Keratinocyte (primary cell): ENCODE data around the gene OASL. TPM values are rescaled to one million over a fixed set of nuclear protein-coding genes. Genes with fewer than 3 reads are reported as not detected.

Source experiments
- DNase-seq: peaks from one replicate; pipeline ENCODE4 v3.0.0-alpha.2; 2011; ENCODE audit warnings: low read depth, missing footprints, low spot score
- FAIRE-seq: peaks from 2 replicates; lab custom pipeline; 2011; peaks lifted over from hg19 to GRCh38; lab: Jason Lieb, UNC
- H2AFZ ChIP-seq: 2 replicates; pipeline ENCODE4 v1.6.0; 2012; ENCODE audit warnings: low read length, control low read depth, inconsistent platforms; ENCODE audit not compliant: control insufficient read depth
- H3K27ac ChIP-seq: 2 replicates; pipeline ENCODE4 v1.5.1; 2011; ENCODE audit warnings: low read length; ENCODE audit not compliant: control insufficient read depth, insufficient read depth
- H3K27me3 ChIP-seq: 3 replicates; pipeline ENCODE4 v1.6.0; 2011; ENCODE audit warnings: low read length; ENCODE audit not compliant: control insufficient read depth, insufficient read depth; ENCODE audit errors: extremely low read depth
- H3K36me3 ChIP-seq, 2 experiments: 2 replicates in 1 of 2; 3 replicates in 1 of 2; pipeline ENCODE4 v1.5.1; 2011; ENCODE audit warnings: low read length in 2 of 2, mild to moderate bottlenecking in 1 of 2; ENCODE audit not compliant: control insufficient read depth in 2 of 2, insufficient read depth in 2 of 2; ENCODE audit errors: extremely low read depth in 1 of 2
- H3K4me1 ChIP-seq: 3 replicates; pipeline ENCODE4 v1.5.1; 2011; ENCODE audit warnings: low read length; ENCODE audit not compliant: control insufficient read depth, insufficient read depth; ENCODE audit errors: extremely low read depth
- H3K4me2 ChIP-seq: 3 replicates; pipeline ENCODE4 v1.6.0; 2011; ENCODE audit warnings: low read depth, low read length; ENCODE audit not compliant: control insufficient read depth, insufficient read depth; ENCODE audit errors: extremely low read depth
- H3K4me3 ChIP-seq, 3 experiments: fragments of 200-600 bp in 1 of 3; sonication (generic) in 1 of 3; 2 replicates in 2 of 3; 3 replicates in 1 of 3; pipeline ENCODE4 v1.5.1; 2011 to 2016; ENCODE audit warnings: low read length in 3 of 3, mild to moderate bottlenecking in 3 of 3, control low read depth in 2 of 3, inconsistent platforms in 1 of 3, low read depth in 1 of 3, mixed read lengths in 1 of 3, mixed run types in 1 of 3, moderate library complexity in 1 of 3; ENCODE audit not compliant: control insufficient read depth in 2 of 3, insufficient read depth in 2 of 3; ENCODE audit errors: extremely low read depth in 1 of 3
- H3K79me2 ChIP-seq: 2 replicates; pipeline ENCODE4 v1.6.0; 2012; ENCODE audit warnings: low read length; ENCODE audit not compliant: control insufficient read depth, insufficient read depth
- H3K9ac ChIP-seq: 3 replicates; pipeline ENCODE4 v1.6.0; 2011; ENCODE audit warnings: low read length; ENCODE audit not compliant: control insufficient read depth, insufficient read depth; ENCODE audit errors: extremely low read depth
- H3K9me1 ChIP-seq: 3 replicates; pipeline ENCODE4 v1.6.0; 2011; ENCODE audit warnings: low read length; ENCODE audit not compliant: control insufficient read depth, insufficient read depth; ENCODE audit errors: extremely low read depth
- H3K9me3 ChIP-seq: 2 replicates; pipeline ENCODE4 v1.5.1; 2012; ENCODE audit warnings: low read depth, low read length; ENCODE audit not compliant: control insufficient read depth
- H4K20me1 ChIP-seq: 3 replicates; pipeline ENCODE4 v1.6.0; 2011; ENCODE audit warnings: low read length; ENCODE audit not compliant: control insufficient read depth, insufficient read depth; ENCODE audit errors: extremely low read depth
- CTCF ChIP-seq, 3 experiments: IDR thresholded peaks in 1 of 3; conservative IDR thresholded peaks in 1 of 3; optimal IDR thresholded peaks in 1 of 3; 2 replicates in 2 of 3; 3 replicates in 1 of 3; pipeline versions ENCODE3 to v1.5.1; 2011; ENCODE audit warnings: low read length in 3 of 3, mild to moderate bottlenecking in 3 of 3, moderate library complexity in 2 of 3, control low read depth in 1 of 3, inconsistent platforms in 1 of 3; ENCODE audit not compliant: insufficient read depth in 2 of 3; ENCODE audit errors: extremely low read depth in 1 of 3
- EZH2 ChIP-seq: IDR thresholded peaks from one replicate; pipeline ENCODE4 v1.6.1; 2012; ENCODE audit warnings: inconsistent platforms, mild to moderate bottlenecking, low read length, moderate library complexity
- dilution Hi-C: fragments of 300-500 bp; cut with MboI; formaldehyde crosslinking; loops from one replicate; pipeline ENCODE4 v1.7.0; 2020; ENCODE audit warnings: low sequenced_read_pairs; ENCODE audit not compliant: extremely low pct_ligation_motif_present
- polyA plus RNA-seq, 5 experiments: library from polyadenylated mRNA; depleted of rRNA in 3 of 5; stranded (reverse) in 3 of 5; stranded (forward) in 1 of 5; unstranded in 1 of 5; fragments of >200 nt; gene quantifications; 1 replicate in 1 of 5; 2 replicates in 3 of 5; 3 replicates in 1 of 5; pipeline versions ENCODE4 v1.2.1 to v1.2.3, GENCODE V29; 2011 to 2012; ENCODE audit warnings: missing spikeins in 2 of 5, low read depth in 1 of 5, low replicate concordance in 1 of 5

OASL gene
- polyA plus RNA-seq, 1 donor (not counting 4 experiments of a cell fraction or from before 2014, with no cell fraction given): 3.6 TPM

- H3K79me2 ChIP-seq: no peaks in the 10 kb centered on the region
- peaks cover 10 to 16% of the 10 kb centered on the region in 2 experiments for H3K36me3 ChIP-seq
- FAIRE-seq (no peak), DNase-seq (no peak)
- H3K9ac ChIP-seq: no peak overlapping the region
- no peaks in the 10 kb centered on the region for H4K20me1 ChIP-seq
- H3K27me3 ChIP-seq: no peaks in the 10 kb centered on the region
- no peak for TF ChIP-seq EZH2
- TF ChIP-seq CTCF (optimal IDR thresholded peaks at IDR 0.05 in 1 of 3, IDR thresholded peaks at IDR 0.05 in 1 of 3, conservative IDR thresholded peaks at IDR 0.05 in 1 of 3; ENCODE audit: extremely low read depth in 1 of 3, insufficient read depth in 2 of 3, low read length in 3 of 3): no peak
- H3K9me3 ChIP-seq: no peaks in the 10 kb centered on the region
- H3K4me1 ChIP-seq: no peaks in the 10 kb centered on the region
- dilution Hi-C loops: no loop called here
- H3K27ac ChIP-seq: no peak overlapping the region
- H3K4me3 ChIP-seq: no peak overlapping the region
- H3K4me2 ChIP-seq: no peak overlapping the region
- no peaks in the 10 kb centered on the region for H3K9me1 ChIP-seq
- H2AFZ ChIP-seq: no peak overlapping the region
Measured at GRCh38 chr12:121001060-121001459, 38.0 kb downstream of the OASL start.

- Histone ChIP-seq H3K27ac (no peak overlapping the region), H3K27me3 (no peaks in the 10 kb centered on the region), H3K9me1 (no peaks in the 10 kb centered on the region), H3K36me3 (peaks cover 9 to 16% of the 10 kb centered on the region in 2 experiments), H3K4me1 (no peaks in the 10 kb centered on the region), H3K9ac (no peak overlapping the region), H3K4me2 (no peak overlapping the region), H4K20me1 (no peaks in the 10 kb centered on the region), H3K4me3 (no peak overlapping the region), H2AFZ (no peak overlapping the region), H3K79me2 (no peaks in the 10 kb centered on the region), H3K9me3 (no peaks in the 10 kb centered on the region)
- TF ChIP-seq CTCF (optimal IDR thresholded peaks at IDR 0.05 in 1 of 3, IDR thresholded peaks at IDR 0.05 in 1 of 3, conservative IDR thresholded peaks at IDR 0.05 in 1 of 3; ENCODE audit: extremely low read depth in 1 of 3, insufficient read depth in 2 of 3, low read length in 3 of 3) (no peak), EZH2 (no peak)
- FAIRE-seq (no peak), DNase-seq (no peak)
- dilution Hi-C loops: no loop called here
Measured at GRCh38 chr12:121000530-121000929, 38.5 kb downstream of the OASL start.
